NT2/D1 (cell line): ENCODE results near the gene DNAJC22.

Experiments used
- SUZ12 ChIP-seq: IDR thresholded peaks from 2 replicates; pipeline ENCODE4 v1.6.1; 2011; ENCODE audit not compliant: insufficient read length, insufficient read depth; ENCODE audit errors: extremely low read depth
- YY1 ChIP-seq: IDR thresholded peaks from 2 replicates; pipeline ENCODE4 v1.6.1; 2011; ENCODE audit not compliant: insufficient read length, insufficient read depth
- ZNF274 ChIP-seq: IDR thresholded peaks from 2 replicates; pipeline ENCODE4 v1.6.1; 2011; ENCODE audit warnings: mild to moderate bottlenecking, low read depth, low read length

DNA sequence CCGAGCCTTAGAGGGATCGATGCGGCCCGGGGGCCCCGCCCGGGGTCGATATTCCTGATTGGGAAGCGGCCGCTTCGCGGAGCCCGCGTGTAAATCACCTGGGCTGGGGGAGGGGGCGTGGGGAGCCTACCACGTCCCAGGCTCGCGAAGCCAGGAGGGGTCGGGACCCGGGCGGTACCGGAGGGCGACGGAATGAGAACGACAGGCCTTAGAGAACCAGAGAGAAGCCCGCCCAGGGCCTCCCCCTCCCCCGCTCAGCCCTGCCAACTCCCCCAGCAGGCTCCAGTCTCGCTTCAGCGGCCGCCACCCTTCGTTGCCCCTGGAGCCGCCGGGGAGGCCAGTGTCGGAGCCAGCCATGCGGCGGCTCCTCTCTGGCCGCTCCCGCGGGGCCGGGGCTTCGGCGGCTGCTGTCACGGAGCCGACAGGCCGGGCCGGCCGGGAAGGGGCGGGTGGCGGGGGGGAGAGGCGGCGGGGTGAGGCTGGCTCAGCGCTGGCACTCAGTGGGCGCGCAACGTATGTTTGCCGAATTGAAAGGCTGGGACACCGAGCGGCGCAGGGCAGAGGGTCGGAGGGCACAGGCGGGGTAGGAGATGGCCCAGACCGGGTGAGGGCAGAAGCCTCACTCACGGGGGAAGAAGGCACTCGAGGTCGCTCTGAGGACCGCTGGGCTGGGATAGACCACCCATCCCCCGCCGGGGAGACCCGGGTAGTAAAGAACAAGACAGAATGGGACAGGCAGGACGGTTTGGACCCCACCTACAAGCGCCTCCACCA lies 1.4 kb upstream of the DNAJC22 start:
- TF ChIP-seq YY1 = no peak
- TF ChIP-seq SUZ12 = peak; percentile 84
- TF ChIP-seq ZNF274 = no peak
